Body of pancreas (tissue), 4 donors: ENCODE data around the gene PSMB1.

ENCODE experiments used
- POLR2A ChIP-seq, 3 donors: fragments of 450-650 bp; IDR thresholded peaks; one replicate each; pipeline ENCODE4 v1.6.1; 2016; ENCODE audit warnings: antibody characterized with exemption in 3 of 3, mild to moderate bottlenecking in 2 of 3
- TF ChIP-seq, protein P1 (sequence below), 7 experiments: fragments of 450-650 bp in 4 of 7; fragments of 200-600 bp in 3 of 7; sonication (generic) in 3 of 7; IDR thresholded peaks; one replicate each; pipeline ENCODE4 v1.5.1; 2016 to 2019; ENCODE audit warnings: antibody characterized with exemption in 7 of 7

DNA sequence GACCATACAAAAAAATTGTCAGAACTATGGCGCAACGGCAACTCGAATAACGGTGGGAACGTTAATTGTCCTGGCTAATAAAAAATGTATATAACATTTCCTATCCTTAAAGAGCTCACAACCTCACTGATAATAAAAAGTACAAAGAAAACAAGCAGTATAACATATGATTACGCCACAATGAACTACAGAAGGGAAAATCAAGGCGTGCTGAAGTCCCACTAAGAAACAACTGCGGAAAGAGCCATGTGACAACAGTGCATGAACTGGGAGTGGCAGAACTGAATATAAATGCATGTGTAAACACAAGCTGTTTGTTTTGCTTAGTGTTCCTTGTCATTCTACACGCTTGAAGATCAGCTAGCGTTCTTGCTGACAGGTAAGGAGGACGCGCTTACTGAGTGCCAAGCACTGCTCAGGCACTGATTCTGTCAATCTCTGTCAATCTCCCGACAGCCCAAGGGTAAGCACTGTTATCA lies 466 bp upstream of the PSMB1 start:
- TF ChIP-seq, protein P1, sequence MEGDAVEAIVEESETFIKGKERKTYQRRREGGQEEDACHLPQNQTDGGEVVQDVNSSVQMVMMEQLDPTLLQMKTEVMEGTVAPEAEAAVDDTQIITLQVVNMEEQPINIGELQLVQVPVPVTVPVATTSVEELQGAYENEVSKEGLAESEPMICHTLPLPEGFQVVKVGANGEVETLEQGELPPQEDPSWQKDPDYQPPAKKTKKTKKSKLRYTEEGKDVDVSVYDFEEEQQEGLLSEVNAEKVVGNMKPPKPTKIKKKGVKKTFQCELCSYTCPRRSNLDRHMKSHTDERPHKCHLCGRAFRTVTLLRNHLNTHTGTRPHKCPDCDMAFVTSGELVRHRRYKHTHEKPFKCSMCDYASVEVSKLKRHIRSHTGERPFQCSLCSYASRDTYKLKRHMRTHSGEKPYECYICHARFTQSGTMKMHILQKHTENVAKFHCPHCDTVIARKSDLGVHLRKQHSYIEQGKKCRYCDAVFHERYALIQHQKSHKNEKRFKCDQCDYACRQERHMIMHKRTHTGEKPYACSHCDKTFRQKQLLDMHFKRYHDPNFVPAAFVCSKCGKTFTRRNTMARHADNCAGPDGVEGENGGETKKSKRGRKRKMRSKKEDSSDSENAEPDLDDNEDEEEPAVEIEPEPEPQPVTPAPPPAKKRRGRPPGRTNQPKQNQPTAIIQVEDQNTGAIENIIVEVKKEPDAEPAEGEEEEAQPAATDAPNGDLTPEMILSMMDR (IDR thresholded peaks at IDR 0.05), result no peak
- TF ChIP-seq POLR2A (IDR thresholded peaks at IDR 0.05), result no peak
